T-helper 2 cell treated with Interferon-gamma antibody and Interleukin-4, amounts not matched to agents 5 μg/mL and 100 μg/mL, for 36 hours (primary cell): ENCODE measurements around the gene PCBP3.
"Not testable (repeated sequence)": the region's sequence is repeated elsewhere in the genome, so short reads cannot be mapped to it uniquely, and the experiment has no call there.

Experiments used
- DNase-seq: peaks from one replicate; pipeline ENCODE4 v3.0.0; 2021; ENCODE audit warnings: low spot score
- H3K27ac Mint-ChIP-seq: one replicate; pipeline ENCODE4 v1.8.0; 2021; ENCODE audit warnings: mild to moderate bottlenecking, mixed read lengths
- H3K27me3 Mint-ChIP-seq: one replicate; pipeline ENCODE4 v1.8.0; 2021; ENCODE audit warnings: low read depth, mixed read lengths
- H3K36me3 Mint-ChIP-seq: one replicate; pipeline ENCODE4 v1.8.0; 2021; ENCODE audit warnings: low read depth, mixed read lengths
- H3K4me1 Mint-ChIP-seq: one replicate; pipeline ENCODE4 v1.8.0; 2021; ENCODE audit warnings: low read depth, mixed read lengths
- H3K4me3 Mint-ChIP-seq: one replicate; pipeline ENCODE4 v1.8.0; 2022; ENCODE audit warnings: mild to moderate bottlenecking, moderate library complexity, mixed read lengths
- H3K9me3 Mint-ChIP-seq: one replicate; pipeline ENCODE4 v1.8.0; 2021; ENCODE audit warnings: mixed read lengths

Gene PCBP3

GRCh38 chr21:45892916-45893739 is 249.6 kb downstream of the PCBP3 start:
- H3K27me3 Mint-ChIP-seq = peaks cover 22% of the 10 kb centered on the region
- no peak overlapping the region for H3K27ac Mint-ChIP-seq
- peaks cover 19% of the 10 kb centered on the region for H3K4me1 Mint-ChIP-seq
- H3K9me3 Mint-ChIP-seq = no peaks in the 10 kb centered on the region
- no peak overlapping the region for H3K4me3 Mint-ChIP-seq
- no peaks in the 10 kb centered on the region for H3K36me3 Mint-ChIP-seq
- DNase-seq = no peak

GRCh38 chr21:45893740-45894449 is 250.4 kb downstream of the PCBP3 start:
- no peaks in the 10 kb centered on the region for H3K9me3 Mint-ChIP-seq
- H3K27me3 Mint-ChIP-seq = peaks cover 18% of the 10 kb centered on the region
- no peak overlapping the region for H3K27ac Mint-ChIP-seq
- peaks cover 16% of the 10 kb centered on the region for H3K4me1 Mint-ChIP-seq
- DNase-seq = no peak
- no peak overlapping the region for H3K4me3 Mint-ChIP-seq
- H3K36me3 Mint-ChIP-seq = no peaks in the 10 kb centered on the region

DNA sequence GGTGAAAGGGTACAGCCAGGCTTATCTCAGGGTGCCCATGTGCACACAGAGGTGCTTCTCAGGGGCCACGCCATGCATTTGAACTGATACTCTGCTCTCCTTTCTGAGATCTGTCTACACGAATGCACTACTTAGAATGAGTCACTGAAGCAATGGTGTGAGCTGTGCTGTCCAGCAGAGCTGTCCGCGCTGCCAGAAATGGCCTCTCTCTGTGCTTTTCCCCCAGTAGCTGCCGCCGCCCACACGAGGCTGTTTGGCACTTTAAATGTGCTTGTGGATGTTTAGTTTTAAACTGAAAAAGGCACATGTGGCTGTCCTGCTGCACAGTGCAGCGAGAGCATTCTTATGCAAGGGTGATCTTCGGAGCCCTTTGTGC is 250.9 kb downstream of the PCBP3 start:
- Mint-ChIP-seq H3K36me3 (no peaks in the 10 kb centered on the region), H3K4me1 (peaks cover 13% of the 10 kb centered on the region), H3K9me3 (no peaks in the 10 kb centered on the region), H3K27me3 (peaks cover 15% of the 10 kb centered on the region), H3K27ac (no peak overlapping the region), H3K4me3 (no peak overlapping the region)
- no peak for DNase-seq

DNA sequence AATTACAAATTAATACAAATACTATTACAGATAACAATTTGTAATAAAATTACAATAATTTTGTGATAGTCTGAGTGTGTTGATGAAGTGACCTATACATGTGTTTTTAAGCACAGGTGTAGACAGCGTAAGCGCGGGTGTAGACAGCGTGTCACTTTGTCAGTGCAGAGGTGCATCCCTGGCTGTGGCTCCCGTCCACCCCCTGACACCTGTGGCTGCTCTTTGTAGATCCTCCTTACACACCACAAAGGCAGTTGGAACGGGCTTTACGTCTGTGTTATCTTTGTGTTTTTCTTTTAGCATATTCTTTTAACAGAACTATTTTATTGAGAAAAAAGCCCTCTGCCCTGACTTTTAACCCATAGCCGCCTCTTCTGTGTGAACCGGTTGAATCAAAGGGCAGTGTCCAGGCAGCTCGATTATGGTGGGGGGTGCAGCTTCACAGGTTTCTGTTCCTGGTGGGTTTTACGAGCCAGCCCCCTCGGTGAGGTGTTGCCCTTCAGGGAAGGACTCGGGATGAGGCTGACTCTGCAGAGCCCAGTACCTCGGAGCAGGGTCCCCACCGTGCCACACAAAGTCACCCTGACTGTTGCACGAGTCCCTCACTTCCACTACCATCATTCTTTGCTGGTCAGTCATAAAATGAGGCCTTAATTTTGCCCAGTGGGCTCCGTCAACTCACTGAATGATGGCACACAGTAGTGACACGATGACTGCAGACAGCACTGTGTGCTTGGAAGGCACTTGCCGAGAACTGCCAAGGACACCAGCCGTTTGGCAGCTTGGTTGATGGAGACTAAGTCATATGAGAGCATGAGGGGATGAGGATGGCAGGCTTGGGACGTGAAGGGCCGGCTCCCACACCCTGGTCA is 251.6 kb downstream of the PCBP3 start:
- DNase-seq = no peak
- Mint-ChIP-seq H3K4me3 (no peak overlapping the region), H3K27me3 (peaks cover 11% of the 10 kb centered on the region), H3K4me1 (peaks cover 11% of the 10 kb centered on the region), H3K36me3 (no peaks in the 10 kb centered on the region), H3K9me3 (no peaks in the 10 kb centered on the region), H3K27ac (no peak overlapping the region)

- DNase-seq = no peak
- no peak overlapping the region for H3K4me3 Mint-ChIP-seq
- peaks cover 11% of the 10 kb centered on the region for H3K4me1 Mint-ChIP-seq
- peaks cover 4% of the 10 kb centered on the region for H3K27me3 Mint-ChIP-seq
- H3K27ac Mint-ChIP-seq = no peak overlapping the region
- H3K36me3 Mint-ChIP-seq = no peaks in the 10 kb centered on the region
- H3K9me3 Mint-ChIP-seq = no peaks in the 10 kb centered on the region
Measured at GRCh38 chr21:45895778-45896370, 252.3 kb downstream of the PCBP3 start.

GRCh38 chr21:45896431-45896830 is 252.9 kb downstream of the PCBP3 start:
- DNase-seq, H3K4me3 Mint-ChIP-seq: not testable (repeated sequence)

DNA sequence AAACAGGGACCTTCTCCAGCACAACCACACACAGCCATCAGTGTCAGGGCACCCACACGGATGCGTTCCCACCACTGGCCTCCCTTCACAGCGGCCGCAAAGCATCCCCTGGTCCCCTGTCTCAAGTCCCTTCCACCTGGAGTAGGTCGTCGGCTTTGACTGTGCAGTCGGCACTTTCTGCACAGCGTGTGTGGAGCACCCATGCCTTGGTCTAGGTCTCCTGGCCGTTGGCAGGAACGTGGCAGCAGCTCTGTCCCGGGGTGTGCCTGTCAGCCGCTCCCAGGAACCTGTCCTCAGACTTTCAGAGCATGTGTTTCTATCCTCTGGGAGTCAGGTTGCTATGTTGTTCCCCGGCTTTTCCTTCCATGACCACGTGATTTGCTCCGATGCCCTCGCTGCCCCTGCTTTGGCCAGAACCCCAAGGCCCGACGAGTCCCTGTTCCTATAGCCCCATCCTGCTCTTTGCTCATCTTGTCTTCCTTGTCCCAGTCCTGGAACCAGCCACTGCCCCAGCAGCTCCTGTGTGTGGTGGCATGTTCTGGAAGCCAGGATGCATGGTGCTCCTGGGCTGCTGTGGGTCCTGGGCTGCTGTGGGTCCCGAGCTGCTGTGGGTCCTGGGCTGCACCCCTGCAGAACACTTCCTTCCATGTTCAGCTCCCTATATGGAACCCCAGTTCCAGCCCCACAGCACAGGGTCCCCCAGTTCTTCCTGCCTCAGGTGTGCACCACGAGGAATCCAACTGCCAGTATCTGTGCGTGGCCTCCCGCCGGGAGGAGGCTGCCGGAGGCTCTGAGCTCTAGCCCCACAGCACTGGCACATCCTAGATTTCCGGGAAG is 253.9 kb downstream of the PCBP3 start:
- H3K27me3 Mint-ChIP-seq = no peaks in the 10 kb centered on the region
- H3K27ac Mint-ChIP-seq = peak overlapping the region; percentile 8
- H3K9me3 Mint-ChIP-seq = no peaks in the 10 kb centered on the region
- no peak for DNase-seq
- no peak overlapping the region for H3K4me3 Mint-ChIP-seq
- H3K4me1 Mint-ChIP-seq = peaks cover 4% of the 10 kb centered on the region
- no peaks in the 10 kb centered on the region for H3K36me3 Mint-ChIP-seq

More at GRCh38 chr21:45896431-45896830, 252.9 kb downstream of the PCBP3 start:
- H3K36me3 Mint-ChIP-seq, H3K27ac Mint-ChIP-seq, H3K9me3 Mint-ChIP-seq, H3K27me3 Mint-ChIP-seq: not testable (repeated sequence)
- H3K4me1 Mint-ChIP-seq = peaks cover 11% of the 10 kb centered on the region

DNA sequence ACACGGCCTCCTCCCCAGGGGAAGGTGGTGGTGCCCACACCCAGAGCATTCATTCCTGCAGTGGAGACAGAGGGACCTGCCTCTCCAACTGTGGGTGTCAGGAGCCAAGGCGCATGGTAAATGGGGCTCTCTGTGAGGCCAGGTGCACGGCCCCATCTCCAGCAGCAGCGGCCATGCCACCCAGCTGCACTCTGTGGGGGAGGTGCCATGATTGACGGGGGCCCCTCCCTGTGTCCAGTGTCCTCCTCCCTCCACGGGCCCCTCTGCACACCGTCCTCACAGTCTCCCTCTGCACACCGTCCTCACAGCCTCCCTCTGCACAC is 254.5 kb downstream of the PCBP3 start:
- DNase-seq = no peak
- H3K4me1 Mint-ChIP-seq = peaks cover 2% of the 10 kb centered on the region
- no peak overlapping the region for H3K4me3 Mint-ChIP-seq
- H3K27me3 Mint-ChIP-seq = no peaks in the 10 kb centered on the region
- no peaks in the 10 kb centered on the region for H3K36me3 Mint-ChIP-seq
- H3K9me3 Mint-ChIP-seq = no peaks in the 10 kb centered on the region
- H3K27ac Mint-ChIP-seq = no peak overlapping the region

- Mint-ChIP-seq H3K4me3 (no peak overlapping the region), H3K36me3 (no peaks in the 10 kb centered on the region), H3K4me1 (no peaks in the 10 kb centered on the region), H3K9me3 (no peaks in the 10 kb centered on the region), H3K27me3 (no peaks in the 10 kb centered on the region), H3K27ac (no peak overlapping the region)
- no peak for DNase-seq
Measured at GRCh38 chr21:45898781-45899180, 255.3 kb downstream of the PCBP3 start.

DNA sequence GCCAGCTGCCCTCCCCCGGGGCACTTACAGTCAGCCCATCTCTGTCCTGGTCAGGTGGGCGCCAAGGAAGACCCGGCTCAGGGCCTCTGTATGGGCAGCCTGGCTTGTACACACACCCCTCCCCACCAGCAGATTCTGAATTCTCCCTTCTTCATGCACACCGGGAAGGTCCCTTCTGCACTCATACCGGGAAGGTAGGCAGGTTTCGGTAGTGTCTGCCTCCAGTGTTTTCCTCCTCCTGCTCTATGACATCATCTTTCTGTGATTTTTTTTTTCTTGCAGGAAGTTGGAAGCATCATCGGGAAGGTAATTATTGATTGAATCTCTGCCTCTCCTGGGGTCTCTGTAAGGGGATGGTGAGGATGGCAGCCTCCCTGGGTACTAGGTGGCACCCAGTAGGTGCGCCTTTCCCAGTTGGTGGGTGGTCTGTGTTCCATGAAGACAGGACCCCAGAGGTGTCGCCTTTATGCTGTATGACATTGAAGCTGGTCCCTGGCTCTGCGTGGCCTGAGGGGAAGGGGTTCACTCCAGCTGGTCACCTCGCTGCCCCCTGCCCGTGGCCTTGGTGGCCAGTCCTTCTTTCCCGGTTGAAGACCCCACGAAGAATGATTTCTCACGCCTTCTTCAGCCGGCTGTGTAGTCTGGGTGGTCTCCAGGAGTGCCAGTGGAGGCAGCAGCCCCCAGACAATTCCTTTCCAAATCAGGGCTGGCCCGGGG is 255.9 kb downstream of the PCBP3 start:
- H3K36me3 Mint-ChIP-seq = no peaks in the 10 kb centered on the region
- H3K4me1 Mint-ChIP-seq = no peaks in the 10 kb centered on the region
- H3K9me3 Mint-ChIP-seq = no peaks in the 10 kb centered on the region
- H3K27ac Mint-ChIP-seq = no peak overlapping the region
- no peaks in the 10 kb centered on the region for H3K27me3 Mint-ChIP-seq
- DNase-seq = no peak
- H3K4me3 Mint-ChIP-seq = no peak overlapping the region

- no peaks in the 10 kb centered on the region for H3K36me3 Mint-ChIP-seq
- H3K4me1 Mint-ChIP-seq = no peaks in the 10 kb centered on the region
- no peak overlapping the region for H3K27ac Mint-ChIP-seq
- no peak for DNase-seq
- H3K9me3 Mint-ChIP-seq = no peaks in the 10 kb centered on the region
- H3K4me3 Mint-ChIP-seq = no peak overlapping the region
- no peaks in the 10 kb centered on the region for H3K27me3 Mint-ChIP-seq
Measured at GRCh38 chr21:45900034-45900868, 256.7 kb downstream of the PCBP3 start.

- no peaks in the 10 kb centered on the region for H3K27me3 Mint-ChIP-seq
- H3K4me3 Mint-ChIP-seq = no peak overlapping the region
- no peaks in the 10 kb centered on the region for H3K9me3 Mint-ChIP-seq
- H3K4me1 Mint-ChIP-seq = no peaks in the 10 kb centered on the region
- H3K36me3 Mint-ChIP-seq = no peaks in the 10 kb centered on the region
- no peak for DNase-seq
- H3K27ac Mint-ChIP-seq = no peak overlapping the region
Measured at GRCh38 chr21:45901061-45901690, 257.7 kb downstream of the PCBP3 start.
